SH-SY5Y (cell line): Measurements from ENCODE around the gene MEIOB.

Source experiments
- GATA2 ChIP-seq: IDR thresholded peaks from 2 replicates; pipeline ENCODE4 v1.6.1; 2011; ENCODE audit warnings: mild to moderate bottlenecking, low read depth, low read length
- GATA3 ChIP-seq: IDR thresholded peaks from 2 replicates; pipeline ENCODE4 v1.6.1; 2011; ENCODE audit warnings: low read depth, mild to moderate bottlenecking, low read length, moderate library complexity

- TF ChIP-seq GATA2, result no peak
- TF ChIP-seq GATA3, result no peak
Measured at GRCh38 chr16:1913327-1914083, 41.5 kb upstream of the MEIOB start.
